HCT116 (cell line): Measurements from ENCODE around the gene NLRC5. TPM values are rescaled to one million over a fixed set of nuclear protein-coding genes. Genes with fewer than 3 reads are reported as not detected.

Experiments used
- ATAC-seq: fragments of 200-7000 bp; cut with Tn5 transposase; 2 replicates; pipeline ENCODE4 v1.9.1; 2020; ENCODE audit warnings: mild to moderate bottlenecking, moderate library complexity
- BruUV-seq: library from RNA; stranded (reverse); fragments of 400-500 nt; replicated peaks from 2 replicates; lab custom pipeline; 2021; lab: Mats Ljungman, UMichigan
- CTCF ChIA-PET: fragments of 300-600 bp; sonication (Branson Sonifier 250); formaldehyde crosslinking; loops from one replicate; lab custom pipeline; 2021; ENCODE audit warnings: antibody characterized with exemption; lab: Charles Lee
- POLR2A ChIA-PET: fragments of 300-600, 350-600 bp; sonication (Branson Sonifier 250); formaldehyde crosslinking; loops from one replicate; lab custom pipeline; 2021; ENCODE audit warnings: antibody characterized with exemption; lab: Charles Lee
- RAD21 ChIA-PET, 2 experiments: fragments of 300-600 bp; sonication (Branson Sonifier 250); formaldehyde crosslinking; loops; one replicate each; lab custom pipeline; 2023; ENCODE audit warnings: low total read pairs in 2 of 2; ENCODE audit not compliant: uncharacterized antibody in 2 of 2, unreplicated experiment in 2 of 2, low non-redundant PET in 1 of 2; lab: Charles Lee
- DNase-seq: peaks from one replicate; pipeline ENCODE4 v3.0.0-alpha.2; 2010; ENCODE audit warnings: low read depth, low spot score
- H2AFZ ChIP-seq: fragments of 200-600 bp; shearing (Covaris generic), sonication (generic); 2 replicates; pipeline ENCODE4 v1.6.1; 2017; ENCODE audit warnings: low read depth, mixed run types, mixed read lengths, antibody characterized with exemption, low read length; ENCODE audit not compliant: poor library complexity, severe bottlenecking
- H3K27ac ChIP-seq: 2 replicates; pipeline ENCODE4 v1.5.1; 2012; ENCODE audit warnings: low read depth, low read length
- H3K27me3 ChIP-seq: fragments of 200-600 bp; sonication (generic); 2 replicates; pipeline ENCODE4 v1.6.1; 2016; ENCODE audit warnings: mixed run types, low read length, mixed read lengths; ENCODE audit not compliant: insufficient read depth
- H3K36me3 ChIP-seq, 2 experiments: fragments of 200-500 bp in 1 of 2; fragments of 200-600 bp in 1 of 2; sonication (Bioruptor generic) in 1 of 2; sonication (generic) in 1 of 2; 2 replicates each; pipeline versions ENCODE4 v1.5.1 to v1.6.1; 2014 to 2016; ENCODE audit warnings: low read length in 2 of 2, inconsistent platforms in 1 of 2, mixed read lengths in 1 of 2, mixed run types in 1 of 2; ENCODE audit not compliant: insufficient read depth in 2 of 2, control insufficient read depth in 1 of 2
- H3K4me1 ChIP-seq, 2 experiments: fragments of 200-600 bp in 1 of 2; sonication (generic) in 1 of 2; 2 replicates each; pipeline versions ENCODE4 v1.5.1 to v1.6.1; 2012 to 2017; ENCODE audit warnings: low read length in 2 of 2, inconsistent platforms in 1 of 2, mild to moderate bottlenecking in 1 of 2, mixed read lengths in 1 of 2, mixed run types in 1 of 2, moderate library complexity in 1 of 2; ENCODE audit not compliant: insufficient read depth in 2 of 2, control insufficient read depth in 1 of 2
- H3K4me2 ChIP-seq: fragments of 200-600 bp; sonication (generic); 2 replicates; pipeline ENCODE4 v1.6.1; 2017; ENCODE audit warnings: mixed run types, low read length, mixed read lengths
- H3K4me3 ChIP-seq, 2 experiments: fragments of 200-600 bp in 1 of 2; sonication (generic) in 1 of 2; replicated peaks in 1 of 2; 2 replicates each; pipeline ENCODE4 v1.5.1; 2011 to 2016; ENCODE audit warnings: low read length in 2 of 2, control low read depth in 1 of 2, low read depth in 1 of 2, mild to moderate bottlenecking in 1 of 2, mixed read lengths in 1 of 2, mixed run types in 1 of 2
- H3K79me2 ChIP-seq: fragments of 200-600 bp; sonication (generic); 2 replicates; pipeline ENCODE4 v1.6.1; 2017; ENCODE audit warnings: mild to moderate bottlenecking, mixed run types, low read length, moderate library complexity, mixed read lengths; ENCODE audit not compliant: insufficient read depth
- H3K9ac ChIP-seq: fragments of 200-600 bp; sonication (generic); 2 replicates; pipeline ENCODE4 v1.6.1; 2016; ENCODE audit warnings: low read length, mixed read lengths
- H3K9me2 ChIP-seq: fragments of 200-600 bp; sonication (generic), shearing (Covaris generic); 2 replicates; pipeline ENCODE4 v1.6.1; 2017; ENCODE audit warnings: mixed run types, mild to moderate bottlenecking, moderate library complexity; ENCODE audit not compliant: insufficient read depth
- H3K9me3 ChIP-seq, 2 experiments: fragments of 200-500 bp in 1 of 2; fragments of 200-600 bp in 1 of 2; sonication (Bioruptor generic) in 1 of 2; sonication (generic) in 1 of 2; 2 replicates each; pipeline ENCODE4 v1.6.1; 2014 to 2017; ENCODE audit warnings: low read length in 2 of 2, mixed read lengths in 2 of 2, inconsistent platforms in 1 of 2, low read depth in 1 of 2, mild to moderate bottlenecking in 1 of 2, mixed run types in 1 of 2, moderate library complexity in 1 of 2; ENCODE audit not compliant: control insufficient read depth in 1 of 2, insufficient read depth in 1 of 2
- H4K20me1 ChIP-seq: fragments of 200-600 bp; sonication (generic), shearing (Covaris generic); 2 replicates; pipeline ENCODE4 v1.6.1; 2017; ENCODE audit warnings: mixed run types, mild to moderate bottlenecking, moderate library complexity; ENCODE audit not compliant: insufficient read depth
- CEBPB ChIP-seq: IDR thresholded peaks from 2 replicates; pipeline ENCODE4 v1.6.1; 2012; ENCODE audit warnings: low read depth
- ELF1 ChIP-seq: IDR thresholded peaks from 2 replicates; pipeline ENCODE4 v1.6.1; 2012; ENCODE audit warnings: low read depth, borderline replicate concordance
- EZH2 ChIP-seq: fragments of 200-600 bp; sonication (generic); IDR thresholded peaks from 2 replicates; pipeline ENCODE4 v1.6.1; 2017; ENCODE audit warnings: antibody characterized with exemption, mixed run types
- EZH2phosphoT487 ChIP-seq: fragments of 200-600 bp; IDR thresholded peaks from 2 replicates; pipeline ENCODE4 v1.6.1; 2018; ENCODE audit warnings: antibody characterized with exemption, borderline replicate concordance
- FOSL1 ChIP-seq: IDR thresholded peaks from 2 replicates; pipeline ENCODE4 v1.6.1; 2012; ENCODE audit warnings: low read depth
- JUND ChIP-seq: IDR thresholded peaks from 2 replicates; pipeline ENCODE4 v1.6.1; 2012
- POLR2AphosphoS5 ChIP-seq: IDR thresholded peaks from 2 replicates; pipeline ENCODE4 v1.6.1; 2011; ENCODE audit warnings: mild to moderate bottlenecking, low read depth, low read length, moderate library complexity
- RAD21 ChIP-seq: IDR thresholded peaks from 2 replicates; pipeline ENCODE4 v1.6.1; 2012; ENCODE audit warnings: low read depth, mild to moderate bottlenecking
- SIN3A ChIP-seq: IDR thresholded peaks from 2 replicates; pipeline ENCODE4 v1.6.1; 2012; ENCODE audit warnings: low read depth
- SRF ChIP-seq: IDR thresholded peaks from 2 replicates; pipeline ENCODE4 v1.6.1; 2012; ENCODE audit warnings: low read depth
- TCF7L2 ChIP-seq: IDR thresholded peaks from 2 replicates; pipeline ENCODE4 v1.7.0; 2011; ENCODE audit warnings: borderline replicate concordance, inconsistent platforms; ENCODE audit not compliant: insufficient read depth, insufficient read length; ENCODE audit errors: extremely low read depth
- YY1 ChIP-seq: IDR thresholded peaks from 2 replicates; pipeline ENCODE4 v1.6.1; 2011; ENCODE audit warnings: low read length, low read depth, moderate library complexity, mild to moderate bottlenecking; ENCODE audit not compliant: insufficient replicate concordance; ENCODE audit errors: extremely low read depth
- ZFX ChIP-seq: fragments of 450-650 bp; IDR thresholded peaks from 2 replicates; pipeline ENCODE4 v1.6.1; 2017
- intact Hi-C: fragments of 100-400 bp; cut with micrococcal nuclease; formaldehyde crosslinking; loops from 2 replicates; pipeline ENCODE4 v1.10.0; 2022
- total RNA-seq: library from RNA; stranded (reverse); gene quantifications from one replicate; pipeline ENCODE4 v1.2.1, GENCODE V29; 2021; ENCODE audit not compliant: unreplicated experiment
- TF ChIP-seq, protein P1 (sequence below), 3 experiments: fragments of 200-600 bp in 1 of 3; sonication (generic) in 1 of 3; IDR thresholded peaks in 2 of 3; conservative IDR thresholded peaks in 1 of 3; 2 replicates each; pipeline ENCODE4 v1.5.1; 2012 to 2017; ENCODE audit warnings: low read depth in 2 of 3, low read length in 2 of 3, antibody characterized with exemption in 1 of 3, borderline replicate concordance in 1 of 3, control low read depth in 1 of 3, mild to moderate bottlenecking in 1 of 3, mixed read lengths in 1 of 3, mixed run types in 1 of 3, moderate library complexity in 1 of 3; ENCODE audit not compliant: insufficient read depth in 1 of 3

Gene NLRC5
- total RNA-seq, 1 experiment from 2014 or later, result 10.4 TPM

DNA sequence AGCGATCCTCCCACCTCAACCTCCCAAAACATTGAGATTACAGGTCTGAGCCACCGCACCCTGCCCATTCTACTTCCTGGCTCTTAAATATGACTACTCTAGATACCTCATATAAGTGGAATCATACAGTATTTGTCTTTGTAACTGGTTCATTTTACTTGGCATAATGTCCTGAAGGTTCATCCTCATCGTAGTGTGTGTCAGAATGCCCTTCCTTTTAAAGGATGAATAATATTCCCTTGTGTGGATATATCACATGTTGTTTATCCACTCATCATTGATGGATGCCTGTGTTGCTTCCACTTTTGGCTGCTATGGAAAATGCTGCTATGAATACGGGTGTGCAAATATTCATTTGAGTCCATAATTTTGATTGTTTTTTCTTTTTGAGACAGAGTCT is 33.3 kb upstream of the NLRC5 start:
- Histone ChIP-seq H3K4me3 (no peak overlapping the region), H3K4me1 (no peaks in the 10 kb centered on the region), H3K9ac (no peak overlapping the region), H3K27ac (no peak overlapping the region), H3K36me3 (no peaks in the 10 kb centered on the region), H3K4me2 (no peak overlapping the region), H3K79me2 (no peaks in the 10 kb centered on the region), H3K27me3 (no peaks in the 10 kb centered on the region), H2AFZ (no peak overlapping the region), H4K20me1 (no peaks in the 10 kb centered on the region), H3K9me2 (no peaks in the 10 kb centered on the region), H3K9me3 (no peaks in the 10 kb centered on the region)
- ATAC-seq (no peak), DNase-seq (no peak)
- ChIA-PET POLR2A (no interaction called here), RAD21 (no interaction called here), CTCF (interaction anchor here (0.9 kb wide), 1 partner anchor 11 kb away, joined by 3 read pairs; no protein-coding TSS in a partner anchor)
- BruUV-seq, result no TSS peak
- intact Hi-C loops, result no loop called here
- TF ChIP-seq EZH2, result no peak
- no peak for TF ChIP-seq CEBPB
- TF ChIP-seq ELF1, result no peak
- TF ChIP-seq EZH2phosphoT487, result no peak
- TF ChIP-seq TCF7L2, result no peak
- TF ChIP-seq ZFX, result no peak
- no peak for TF ChIP-seq POLR2AphosphoS5
- TF ChIP-seq RAD21, result no peak
- no peak for TF ChIP-seq FOSL1
- no peak for TF ChIP-seq YY1
- TF ChIP-seq SIN3A, result no peak

DNA sequence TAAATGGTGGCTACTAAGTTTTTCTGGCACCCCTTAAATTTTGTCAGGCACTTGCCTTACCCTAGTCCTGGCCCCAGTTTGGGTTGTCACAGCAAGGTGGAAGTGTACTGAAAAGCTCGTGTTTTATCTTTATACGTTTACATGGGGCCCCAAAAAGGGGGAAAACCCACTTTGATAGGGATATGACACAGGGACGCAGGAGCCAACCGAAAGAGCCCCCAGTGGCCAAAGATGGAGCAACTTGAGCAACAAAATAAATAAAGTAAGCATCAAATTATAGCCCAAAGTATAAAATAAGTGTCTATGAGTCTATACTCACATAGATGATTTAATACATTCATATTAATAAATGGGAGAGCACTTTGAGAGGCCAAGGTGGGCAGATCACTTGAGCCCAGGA is 32.6 kb upstream of the NLRC5 start:
- Histone ChIP-seq H3K9ac (no peak overlapping the region), H3K27me3 (no peaks in the 10 kb centered on the region), H3K4me3 (no peak overlapping the region), H3K9me3 (no peaks in the 10 kb centered on the region), H4K20me1 (no peaks in the 10 kb centered on the region), H3K79me2 (no peaks in the 10 kb centered on the region), H3K4me1 (no peaks in the 10 kb centered on the region), H3K9me2 (no peaks in the 10 kb centered on the region), H3K4me2 (no peak overlapping the region), H3K36me3 (no peaks in the 10 kb centered on the region), H2AFZ (no peak overlapping the region), H3K27ac (no peak overlapping the region)
- ATAC-seq, result 0 out of 2 replicates have a peak, but pooled peaks have one; percentile 47
- no peak for TF ChIP-seq JUND
- TF ChIP-seq, protein P1, sequence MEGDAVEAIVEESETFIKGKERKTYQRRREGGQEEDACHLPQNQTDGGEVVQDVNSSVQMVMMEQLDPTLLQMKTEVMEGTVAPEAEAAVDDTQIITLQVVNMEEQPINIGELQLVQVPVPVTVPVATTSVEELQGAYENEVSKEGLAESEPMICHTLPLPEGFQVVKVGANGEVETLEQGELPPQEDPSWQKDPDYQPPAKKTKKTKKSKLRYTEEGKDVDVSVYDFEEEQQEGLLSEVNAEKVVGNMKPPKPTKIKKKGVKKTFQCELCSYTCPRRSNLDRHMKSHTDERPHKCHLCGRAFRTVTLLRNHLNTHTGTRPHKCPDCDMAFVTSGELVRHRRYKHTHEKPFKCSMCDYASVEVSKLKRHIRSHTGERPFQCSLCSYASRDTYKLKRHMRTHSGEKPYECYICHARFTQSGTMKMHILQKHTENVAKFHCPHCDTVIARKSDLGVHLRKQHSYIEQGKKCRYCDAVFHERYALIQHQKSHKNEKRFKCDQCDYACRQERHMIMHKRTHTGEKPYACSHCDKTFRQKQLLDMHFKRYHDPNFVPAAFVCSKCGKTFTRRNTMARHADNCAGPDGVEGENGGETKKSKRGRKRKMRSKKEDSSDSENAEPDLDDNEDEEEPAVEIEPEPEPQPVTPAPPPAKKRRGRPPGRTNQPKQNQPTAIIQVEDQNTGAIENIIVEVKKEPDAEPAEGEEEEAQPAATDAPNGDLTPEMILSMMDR (IDR thresholded peaks at IDR 0.05 in 2 of 3, conservative IDR thresholded peaks at IDR 0.05 in 1 of 3; ENCODE audit: borderline replicate concordance in 1 of 3, insufficient read depth in 1 of 3, low read depth in 2 of 3, low read length in 2 of 3), result peak in 2 of 3 experiments; percentile 34 to 40; a peak in 4 of 6 replicates
- TF ChIP-seq SRF, result no peak
- TF ChIP-seq EZH2, result no peak
- CTCF ChIA-PET, result interaction anchor here (0.9 kb wide), 1 partner anchor 10 kb away, joined by 3 read pairs; no protein-coding TSS in a partner anchor
- intact Hi-C loops, result no loop called here
- BruUV-seq, result no TSS peak
- RAD21 ChIA-PET, result no interaction called here
- POLR2A ChIA-PET, result no interaction called here
- no peak for DNase-seq
